ENCODE data around the gene WWOX. TPM values are rescaled to one million over a fixed set of nuclear protein-coding genes. Genes with fewer than 3 reads are reported as not detected.

The WWOX gene
- total and polyA plus RNA-seq, 2 of the 13 experiments (the other 11 are each of a cell fraction or from before 2014, with no cell fraction given), result 9.1 to 37.4 TPM

GRCh38 chr16:79054211-79054984, 954.9 kb downstream of the WWOX start (continued):
- TF ChIP-seq TEAD2 (CRISPR knock-in tag; IDR thresholded peaks at IDR 0.05), result no peak
- no peak for TF ChIP-seq DR1 (CRISPR knock-in tag; IDR thresholded peaks at IDR 0.05)
- 0 out of 4 replicates have a peak, but pooled peaks of 1 of the 2 experiments have one; percentile 12 for TF ChIP-seq EP300 (IDR thresholded peaks at IDR 0.05; ENCODE audit: low read depth in 2 of 2, low read length in 2 of 2)
- TF ChIP-seq EP300 (CRISPR knock-in tag; IDR thresholded peaks at IDR 0.05; ENCODE audit: borderline replicate concordance), result no peak
- TF ChIP-seq MATR3 (CRISPR knock-in tag; IDR thresholded peaks at IDR 0.05), result no peak
- TF ChIP-seq SKI (IDR thresholded peaks at IDR 0.05; ENCODE audit: partially characterized antibody), result no peak
- peak; percentile 52; the same call in 1 of the 2 replicates for TF ChIP-seq POGZ (CRISPR knock-in tag; IDR thresholded peaks at IDR 0.05)
- peak; percentile 49 for TF ChIP-seq HNF4A (CRISPR knock-in tag; IDR thresholded peaks at IDR 0.05)
- no peak for TF ChIP-seq ZNF598 (CRISPR knock-in tag; IDR thresholded peaks at IDR 0.05; ENCODE audit: borderline replicate concordance)
- peak; percentile 48; the same call in 1 of the 2 replicates for TF ChIP-seq PAXIP1 (CRISPR knock-in tag; conservative IDR thresholded peaks at IDR 0.05)
- no peak for TF ChIP-seq SOX6 (IDR thresholded peaks at IDR 0.05)
- peak; percentile 75 for TF ChIP-seq SOX6 (CRISPR knock-in tag; IDR thresholded peaks at IDR 0.05)
- no peak for TF ChIP-seq MAZ (IDR thresholded peaks at IDR 0.05; ENCODE audit: borderline replicate concordance, low read depth, low read length)
- no peak for TF ChIP-seq MAZ (CRISPR knock-in tag; IDR thresholded peaks at IDR 0.05; ENCODE audit: low read depth)
- 0 out of 2 replicates have a peak, but pooled peaks have one; percentile 6 for TF ChIP-seq REPIN1 (CRISPR knock-in tag; IDR thresholded peaks at IDR 0.05; ENCODE audit: borderline replicate concordance, low read depth)
- TF ChIP-seq ZNF761 (CRISPR knock-in tag; conservative IDR thresholded peaks at IDR 0.05), result no peak
- no peak for TF ChIP-seq EEA1 (CRISPR knock-in tag; IDR thresholded peaks at IDR 0.05; ENCODE audit: borderline replicate concordance)
- TF ChIP-seq ZNF558 (CRISPR knock-in tag; IDR thresholded peaks at IDR 0.05; ENCODE audit: borderline replicate concordance), result no peak
- no peak for TF ChIP-seq ZNF512 (CRISPR knock-in tag; IDR thresholded peaks at IDR 0.05)
- TF ChIP-seq SOX13 (IDR thresholded peaks at IDR 0.05), result no peak
- peak in 1 of 2 experiments; percentile 18; a peak in 1 of 4 replicates for TF ChIP-seq SOX13 (CRISPR knock-in tag; conservative IDR thresholded peaks at IDR 0.05 in 1 of 2, IDR thresholded peaks at IDR 0.05 in 1 of 2)
- no peak for TF ChIP-seq ZNF350 (CRISPR knock-in tag; IDR thresholded peaks at IDR 0.05; ENCODE audit: borderline replicate concordance, low read depth)
- TF ChIP-seq KLF16 (CRISPR knock-in tag; IDR thresholded peaks at IDR 0.05), result no peak
- no peak for TF ChIP-seq ZNF496 (CRISPR knock-in tag; IDR thresholded peaks at IDR 0.05; ENCODE audit: insufficient replicate concordance)
- peak; percentile 96 for TF ChIP-seq PPARG (CRISPR knock-in tag; conservative IDR thresholded peaks at IDR 0.05)
- TF ChIP-seq TBL1XR1 (IDR thresholded peaks at IDR 0.05; ENCODE audit: borderline replicate concordance, low read length, partially characterized antibody), result no peak
